K562 (cell line): ENCODE data around the gene KIF17. TPM values are rescaled to one million over a fixed set of nuclear protein-coding genes. Genes with fewer than 3 reads are reported as not detected.

Source experiments
- ARHGAP35 ChIP-seq: fragments of 450-650 bp; IDR thresholded peaks from 2 replicates; pipeline ENCODE4 v1.6.1; 2018; ENCODE audit not compliant: partially characterized antibody
- ARID2 ChIP-seq: fragments of 450-650 bp; IDR thresholded peaks from 2 replicates; pipeline ENCODE4 v1.6.1; 2017; ENCODE audit warnings: antibody characterized with exemption, mild to moderate bottlenecking
- FOXK1 ChIP-seq: sonication (generic); formaldehyde crosslinking; IDR thresholded peaks from 2 replicates; pipeline ENCODE4 v1.8.0; 2022; ENCODE audit warnings: missing genetic modification reagents, mild to moderate bottlenecking, borderline replicate concordance
- ILK ChIP-seq: fragments of 450-650 bp; IDR thresholded peaks from 2 replicates; pipeline ENCODE4 v1.6.1; 2016; ENCODE audit warnings: missing genetic modification characterization, low read depth, mild to moderate bottlenecking, missing compliant biosample characterization, moderate library complexity, borderline replicate concordance
- JUN ChIP-seq, 2 experiments: sonication (generic) in 1 of 2; formaldehyde crosslinking in 1 of 2; IDR thresholded peaks; 2 replicates each; pipeline versions ENCODE4 v1.6.1 to v1.8.0; 2012 to 2022; ENCODE audit warnings: borderline replicate concordance in 2 of 2, mild to moderate bottlenecking in 2 of 2, improper control_type of control experiment in 1 of 2, low read depth in 1 of 2, low read length in 1 of 2, missing genetic modification reagents in 1 of 2
- MBD1 ChIP-seq: fragments of 250-450 bp; sonication (Bioruptor Pico); IDR thresholded peaks from 2 replicates; pipeline ENCODE4 v1.8.0; 2022; ENCODE audit warnings: inconsistent platforms
- REST ChIP-seq, 2 experiments: fragments of 450-650 bp; formaldehyde crosslinking in 1 of 2; IDR thresholded peaks; 2 replicates each; pipeline versions ENCODE4 v1.4.0 to v1.6.1; 2014 to 2020; ENCODE audit warnings: mild to moderate bottlenecking in 2 of 2, borderline replicate concordance in 1 of 2, low read depth in 1 of 2
- RFX5 ChIP-seq: IDR thresholded peaks from 2 replicates; pipeline ENCODE4 v1.6.1; 2011; ENCODE audit warnings: low read depth, mild to moderate bottlenecking, improper control_type of control experiment, low read length
- SREBF2 ChIP-seq: sonication (generic); formaldehyde crosslinking; IDR thresholded peaks from 2 replicates; pipeline ENCODE4 v1.4.0; 2020; ENCODE audit warnings: mild to moderate bottlenecking, missing genetic modification reagents
- TCF3 ChIP-seq: sonication (generic); formaldehyde crosslinking; IDR thresholded peaks from 2 replicates; pipeline ENCODE4 v1.4.0; 2020; ENCODE audit warnings: mild to moderate bottlenecking, missing genetic modification reagents
- TCF7L2 ChIP-seq: fragments of 150-350 bp; IDR thresholded peaks from 2 replicates; pipeline ENCODE4 v1.6.1; 2016; ENCODE audit warnings: low read depth, mild to moderate bottlenecking, low read length, moderate library complexity
- ZNF121 ChIP-seq: sonication (generic); formaldehyde crosslinking; conservative IDR thresholded peaks from 2 replicates; pipeline ENCODE4 v1.8.0; 2022; ENCODE audit warnings: missing genetic modification reagents
- polyA plus RNA-seq, 8 experiments: library from polyadenylated mRNA; depleted of rRNA in 4 of 8; stranded (reverse) in 5 of 8; unstranded in 3 of 8; fragments of >200 nt; fragmentation: Nextera tagmentation in 2 of 8; fragmentation: Illumina TruSeq in 1 of 8; extraction: Ambion mirVana in 2 of 8; extraction: Trizol in 1 of 8; gene quantifications; 2 replicates each; pipeline versions ENCODE4 v1.2.1 to v1.2.3, GENCODE V29; 2011 to 2014; ENCODE audit warnings: inconsistent platforms in 1 of 8, missing spikeins in 1 of 8
- total RNA-seq, 7 experiments: library from RNA; depleted of rRNA in 6 of 7; stranded (reverse); fragments of >200 nt in 6 of 7; fragmentation: Illumina TruSeq in 2 of 7; extraction: Trizol in 2 of 7; gene quantifications; 2 replicates each; pipeline versions ENCODE4 v1.2.1 to v1.2.3, GENCODE V29; 2011 to 2021; ENCODE audit warnings: low replicate concordance in 1 of 7
- TF ChIP-seq, protein P1 (sequence below): IDR thresholded peaks from 2 replicates; pipeline ENCODE4 v1.6.1; 2011; ENCODE audit warnings: borderline replicate concordance, low read depth, mild to moderate bottlenecking, moderate library complexity, low read length; ENCODE audit not compliant: insufficient read depth, poor library complexity, severe bottlenecking

Gene KIF17
- total and polyA plus RNA-seq, 9 of the 15 experiments (the other 6 are each of a cell fraction or from before 2014, with no cell fraction given), result 0.04 to 0.47 (median 0.18) TPM; not detected in 5

DNA sequence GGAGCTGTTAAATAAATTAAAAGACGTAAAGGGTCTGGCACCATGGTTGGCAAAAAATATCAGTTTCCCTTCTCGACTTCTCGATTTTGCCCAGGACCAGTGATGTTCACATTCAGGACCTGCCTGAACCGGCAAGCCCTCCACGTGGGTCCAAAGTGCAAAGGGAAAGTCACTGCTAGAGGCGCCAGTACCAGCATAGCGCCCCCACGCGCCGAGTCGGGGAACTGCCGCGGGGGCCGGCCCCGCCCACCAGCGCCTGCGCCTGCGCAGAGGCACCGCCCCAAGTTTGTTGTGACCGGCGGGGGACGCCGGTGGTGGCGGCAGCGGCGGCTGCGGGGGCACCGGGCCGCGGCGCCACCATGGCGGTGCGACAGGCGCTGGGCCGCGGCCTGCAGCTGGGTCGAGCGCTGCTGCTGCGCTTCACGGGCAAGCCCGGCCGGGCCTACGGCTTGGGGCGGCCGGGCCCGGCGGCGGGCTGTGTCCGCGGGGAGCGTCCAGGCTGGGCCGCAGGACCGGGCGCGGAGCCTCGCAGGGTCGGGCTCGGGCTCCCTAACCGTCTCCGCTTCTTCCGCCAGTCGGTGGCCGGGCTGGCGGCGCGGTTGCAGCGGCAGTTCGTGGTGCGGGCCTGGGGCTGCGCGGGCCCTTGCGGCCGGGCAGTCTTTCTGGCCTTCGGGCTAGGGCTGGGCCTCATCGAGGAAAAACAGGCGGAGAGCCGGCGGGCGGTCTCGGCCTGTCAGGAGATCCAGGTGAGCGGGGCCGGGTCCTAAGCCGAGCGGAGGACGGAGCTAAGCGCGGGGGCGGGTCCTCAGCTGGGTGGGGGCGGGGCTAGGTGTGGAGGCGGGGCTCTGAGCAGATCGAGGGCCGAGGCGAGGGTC is 84.4 kb downstream of the KIF17 start, which contains the start of gene PINK1 (continued):
- peak; percentile 85 for TF ChIP-seq REST (IDR thresholded peaks at IDR 0.05; ENCODE audit: borderline replicate concordance)
- TF ChIP-seq REST (CRISPR knock-in tag; IDR thresholded peaks at IDR 0.05; ENCODE audit: low read depth), result peak; percentile 23; the same call in 1 of the 2 replicates
- TF ChIP-seq SREBF2 (CRISPR knock-in tag), result no peak
- TF ChIP-seq ARHGAP35, result no peak
- TF ChIP-seq JUN (IDR thresholded peaks at IDR 0.05; ENCODE audit: borderline replicate concordance, low read depth, low read length), result peak; percentile 64; the same call in 1 of the 2 replicates
- 0 out of 2 replicates have a peak, but pooled peaks have one; percentile 43 for TF ChIP-seq JUN (CRISPR knock-in tag; IDR thresholded peaks at IDR 0.05; ENCODE audit: borderline replicate concordance)
- TF ChIP-seq TCF7L2, result no peak
- no peak for TF ChIP-seq ILK
- TF ChIP-seq MBD1 (CRISPR knock-in tag), result no peak
- TF ChIP-seq, protein P1, sequence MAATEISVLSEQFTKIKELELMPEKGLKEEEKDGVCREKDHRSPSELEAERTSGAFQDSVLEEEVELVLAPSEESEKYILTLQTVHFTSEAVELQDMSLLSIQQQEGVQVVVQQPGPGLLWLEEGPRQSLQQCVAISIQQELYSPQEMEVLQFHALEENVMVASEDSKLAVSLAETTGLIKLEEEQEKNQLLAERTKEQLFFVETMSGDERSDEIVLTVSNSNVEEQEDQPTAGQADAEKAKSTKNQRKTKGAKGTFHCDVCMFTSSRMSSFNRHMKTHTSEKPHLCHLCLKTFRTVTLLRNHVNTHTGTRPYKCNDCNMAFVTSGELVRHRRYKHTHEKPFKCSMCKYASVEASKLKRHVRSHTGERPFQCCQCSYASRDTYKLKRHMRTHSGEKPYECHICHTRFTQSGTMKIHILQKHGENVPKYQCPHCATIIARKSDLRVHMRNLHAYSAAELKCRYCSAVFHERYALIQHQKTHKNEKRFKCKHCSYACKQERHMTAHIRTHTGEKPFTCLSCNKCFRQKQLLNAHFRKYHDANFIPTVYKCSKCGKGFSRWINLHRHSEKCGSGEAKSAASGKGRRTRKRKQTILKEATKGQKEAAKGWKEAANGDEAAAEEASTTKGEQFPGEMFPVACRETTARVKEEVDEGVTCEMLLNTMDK, result peak; percentile 82
- no peak for TF ChIP-seq ZNF121 (CRISPR knock-in tag)
- TF ChIP-seq ARID2, result no peak
- no peak for TF ChIP-seq FOXK1
- TF ChIP-seq RFX5, result no peak
- TF ChIP-seq TCF3 (CRISPR knock-in tag), result no peak
